SJSA1 (cell line): ENCODE data around the gene SMURF2. TPM values are rescaled to one million over a fixed set of nuclear protein-coding genes. Genes with fewer than 3 reads are reported as not detected.

ENCODE experiments used
- DNase-seq, 2 experiments: peaks; one replicate each; pipeline ENCODE4 v3.0.0-alpha.2; 2015 to 2020; ENCODE audit warnings: low spot score in 2 of 2, low read depth in 1 of 2
- H3K27ac ChIP-seq: fragments of 250-450 bp; sonication (Bioruptor Pico); 2 replicates; pipeline ENCODE4 v1.5.1; 2020; ENCODE audit warnings: mild to moderate bottlenecking, moderate library complexity
- H3K27me3 ChIP-seq: fragments of 250-450 bp; sonication (Bioruptor Pico); replicated peaks from 2 replicates; pipeline ENCODE4 v1.5.1; 2020; ENCODE audit warnings: mild to moderate bottlenecking, moderate library complexity
- H3K36me3 ChIP-seq: fragments of 250-450 bp; sonication (Bioruptor Pico); 2 replicates; pipeline ENCODE4 v1.5.1; 2020; ENCODE audit warnings: mild to moderate bottlenecking
- H3K4me1 ChIP-seq: fragments of 250-450 bp; sonication (Bioruptor Pico); replicated peaks from 2 replicates; pipeline ENCODE4 v1.6.1; 2021; ENCODE audit warnings: mild to moderate bottlenecking
- H3K4me3 ChIP-seq: fragments of 250-450 bp; sonication (Bioruptor Pico); 2 replicates; pipeline ENCODE4 v1.5.1; 2020; ENCODE audit warnings: mild to moderate bottlenecking
- H3K9me3 ChIP-seq: fragments of 250-450 bp; sonication (Bioruptor Pico); replicated peaks from 2 replicates; pipeline ENCODE4 v1.5.1; 2020; ENCODE audit warnings: mild to moderate bottlenecking
- total RNA-seq: library from RNA; depleted of rRNA; stranded (reverse); fragments of >200 nt; shearing (Covaris generic); gene quantifications from 2 replicates; pipeline ENCODE4 v1.2.3, GENCODE V29; 2014; rRNA removed

Gene SMURF2
- total RNA-seq, 1 experiment from 2014 or later, result 101 TPM

DNA sequence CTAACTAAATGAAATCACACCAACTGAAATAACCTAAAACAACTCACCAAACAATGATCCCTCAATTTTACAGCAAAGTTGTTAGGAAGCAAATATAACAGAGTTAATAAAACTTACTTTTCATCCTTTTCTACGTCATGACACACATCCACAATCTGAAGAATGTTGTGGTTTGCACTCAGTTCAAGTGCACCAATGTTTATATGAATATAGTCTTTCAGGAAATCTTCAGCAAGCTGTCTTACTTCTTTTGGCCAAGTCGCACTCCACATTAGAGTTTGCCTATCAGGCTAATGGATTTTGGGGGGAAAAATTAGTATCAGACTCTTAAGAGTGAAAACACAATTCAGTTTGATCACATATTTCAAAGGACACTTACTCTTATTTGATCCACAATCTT, 159.3 kb downstream of the SMURF2 start:
- peak overlapping the region; percentile 6; the same call in 1 of the 2 replicates for H3K27ac ChIP-seq
- no peaks in the 10 kb centered on the region for H3K27me3 ChIP-seq
- DNase-seq, result no peak
- H3K9me3 ChIP-seq, result no peaks in the 10 kb centered on the region
- peaks cover 84% of the 10 kb centered on the region for H3K36me3 ChIP-seq
- peaks cover 33% of the 10 kb centered on the region for H3K4me1 ChIP-seq
- no peak overlapping the region for H3K4me3 ChIP-seq

- DNase-seq, result no peak
- Histone ChIP-seq H3K27me3 (no peaks in the 10 kb centered on the region), H3K9me3 (no peaks in the 10 kb centered on the region), H3K27ac (peak overlapping the region; percentile 6; the same call in 1 of the 2 replicates), H3K4me1 (peaks cover 39% of the 10 kb centered on the region), H3K4me3 (no peak overlapping the region), H3K36me3 (peaks cover 90% of the 10 kb centered on the region)
These were observed 160.1 kb downstream of the SMURF2 start for GRCh38 chr17:64502021-64502420.

DNA sequence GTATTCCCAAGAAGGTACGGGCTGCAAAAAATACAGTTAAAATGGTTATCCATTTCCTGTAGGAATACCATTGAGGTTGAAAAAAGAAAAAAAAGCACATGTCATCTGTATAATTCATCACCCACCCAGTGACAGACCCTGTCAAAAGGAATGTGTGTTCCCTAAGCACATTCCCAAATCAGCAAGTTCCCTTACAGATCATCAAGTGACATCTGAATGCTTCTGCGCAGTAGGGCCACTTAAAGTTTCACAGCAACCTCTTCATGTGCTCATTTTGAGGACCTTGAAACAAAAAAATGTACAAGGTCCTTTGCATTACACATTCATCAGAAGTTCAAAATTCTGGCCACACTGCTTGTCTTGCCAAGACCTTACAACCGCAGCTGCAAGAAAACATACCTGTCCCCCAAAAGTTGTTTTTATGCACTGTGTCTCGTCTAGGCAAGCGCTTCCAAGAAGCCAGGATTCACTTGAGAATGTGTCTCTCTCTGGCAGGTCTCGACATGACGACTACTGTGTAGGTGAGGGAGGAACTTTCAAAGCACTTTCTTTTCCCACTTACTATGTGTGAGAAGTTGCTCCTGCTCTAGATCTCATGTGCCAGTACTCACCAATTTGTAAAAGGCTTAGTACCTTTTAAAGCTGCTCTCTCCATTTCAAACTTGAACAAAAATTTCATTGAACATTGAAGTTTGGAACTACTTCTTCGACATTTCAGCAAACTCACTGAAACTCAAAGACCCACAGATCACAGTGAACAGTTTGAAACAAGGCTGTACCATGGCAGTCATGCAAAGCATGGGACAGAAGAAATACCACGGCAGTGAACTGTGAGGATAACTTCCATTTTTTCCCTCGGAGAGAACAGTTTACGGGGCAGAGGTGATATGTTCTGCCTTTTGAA, 161.0 kb downstream of the SMURF2 start:
- Histone ChIP-seq H3K4me3 (no peak overlapping the region), H3K36me3 (peaks cover 93% of the 10 kb centered on the region), H3K27me3 (no peaks in the 10 kb centered on the region), H3K9me3 (no peaks in the 10 kb centered on the region), H3K4me1 (peaks cover 42% of the 10 kb centered on the region), H3K27ac (no peak overlapping the region)
- DNase-seq, result no peak

GRCh38 chr17:64500487-64500859, 161.6 kb downstream of the SMURF2 start:
- Histone ChIP-seq H3K4me1 (peaks cover 48% of the 10 kb centered on the region), H3K36me3 (peaks cover 90% of the 10 kb centered on the region), H3K9me3 (no peaks in the 10 kb centered on the region), H3K4me3 (no peak overlapping the region), H3K27ac (no peak overlapping the region), H3K27me3 (no peaks in the 10 kb centered on the region)
- DNase-seq, result no peak

GRCh38 chr17:64499805-64500486, 162.2 kb downstream of the SMURF2 start:
- Histone ChIP-seq H3K4me3 (no peak overlapping the region), H3K36me3 (peaks cover 85% of the 10 kb centered on the region), H3K27ac (no peak overlapping the region), H3K9me3 (no peaks in the 10 kb centered on the region), H3K27me3 (no peaks in the 10 kb centered on the region), H3K4me1 (peaks cover 48% of the 10 kb centered on the region)
- DNase-seq, result no peak

GRCh38 chr17:64498308-64499203, 163.6 kb downstream of the SMURF2 start:
- no peak overlapping the region for H3K27ac ChIP-seq
- H3K36me3 ChIP-seq, result peaks cover 74% of the 10 kb centered on the region
- H3K9me3 ChIP-seq, result no peaks in the 10 kb centered on the region
- H3K27me3 ChIP-seq, result no peaks in the 10 kb centered on the region
- peak in 1 of 2 experiments; percentile 35 for DNase-seq
- H3K4me1 ChIP-seq, result peaks cover 38% of the 10 kb centered on the region
- no peak overlapping the region for H3K4me3 ChIP-seq

DNA sequence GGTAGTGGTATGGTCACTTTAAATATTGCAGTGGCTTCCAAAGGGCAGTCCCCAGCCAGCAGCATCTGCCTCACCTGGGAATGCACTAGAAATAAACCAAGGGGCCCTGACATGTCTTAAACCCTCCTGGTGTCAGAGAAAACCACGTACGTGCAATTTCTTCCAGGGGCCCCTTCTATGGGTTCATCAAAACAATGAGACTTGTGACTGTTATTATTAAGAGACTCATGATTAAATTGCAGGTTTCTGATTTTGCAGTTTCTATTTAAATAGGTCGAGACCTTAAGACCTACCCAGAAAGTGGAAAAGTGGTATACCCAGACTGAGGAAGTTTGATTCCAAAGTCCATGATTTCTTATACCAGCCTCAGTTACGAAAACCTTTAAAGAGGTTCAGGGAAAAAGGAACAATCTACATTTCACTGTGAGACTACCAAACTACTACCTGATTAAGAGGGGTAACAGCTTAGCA, 164.5 kb downstream of the SMURF2 start:
- H3K4me1 ChIP-seq, result peaks cover 28% of the 10 kb centered on the region

DNA sequence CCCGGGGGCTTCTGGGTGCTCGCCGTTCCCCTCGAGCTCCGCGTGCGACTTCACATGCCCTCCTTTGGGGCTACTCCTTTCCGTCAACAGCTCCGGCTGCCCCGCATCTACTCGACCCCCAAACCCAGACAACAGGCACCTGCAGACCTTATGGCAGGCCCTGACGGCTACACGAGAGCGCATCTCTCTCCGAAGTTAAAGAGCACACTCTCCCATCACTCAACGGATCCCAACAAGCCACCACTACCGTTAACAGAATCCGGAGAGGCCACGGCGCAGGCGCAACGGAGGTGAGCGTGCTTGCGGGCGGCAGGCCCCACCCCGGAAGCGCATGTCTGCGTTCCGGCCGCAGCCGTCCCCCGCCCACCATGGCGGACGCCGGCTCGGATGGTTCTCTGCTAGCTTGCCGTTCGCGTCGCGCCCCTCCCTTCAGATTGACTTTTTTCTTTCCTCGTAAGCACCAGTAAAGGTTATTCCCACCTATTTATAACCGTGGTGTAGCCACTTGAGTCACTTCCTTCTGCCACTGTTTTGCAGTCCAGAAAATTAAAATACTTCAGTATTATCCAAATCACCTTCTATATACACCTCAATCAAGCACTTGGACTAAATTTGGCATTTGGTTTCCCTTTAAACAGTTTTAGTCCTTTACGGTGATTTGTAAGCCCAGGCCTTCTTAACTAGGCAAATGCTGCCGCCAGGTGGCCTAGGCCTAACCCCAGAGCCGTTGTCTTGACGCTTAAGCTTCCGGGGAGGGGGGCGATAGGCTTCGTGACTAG, 165.1 kb downstream of the SMURF2 start, which contains the start of gene POLG2:
POLG2 (minus strand) TSS at position 269 of the 779 bp plus-strand sequence; CDS start at position 183, 86 bp downstream.
- DNase-seq, result peak; percentile 95 to 97
- peaks cover 69% of the 10 kb centered on the region for H3K36me3 ChIP-seq
- peaks cover 27% of the 10 kb centered on the region for H3K4me1 ChIP-seq

More for the DNA sequence above, 164.5 kb downstream of the SMURF2 start:
- Histone ChIP-seq H3K36me3 (peaks cover 69% of the 10 kb centered on the region), H3K9me3 (no peaks in the 10 kb centered on the region), H3K27ac (peak overlapping the region; percentile 68), H3K4me3 (peak overlapping the region; percentile 51), H3K27me3 (no peaks in the 10 kb centered on the region)
- DNase-seq, result no peak

DNA sequence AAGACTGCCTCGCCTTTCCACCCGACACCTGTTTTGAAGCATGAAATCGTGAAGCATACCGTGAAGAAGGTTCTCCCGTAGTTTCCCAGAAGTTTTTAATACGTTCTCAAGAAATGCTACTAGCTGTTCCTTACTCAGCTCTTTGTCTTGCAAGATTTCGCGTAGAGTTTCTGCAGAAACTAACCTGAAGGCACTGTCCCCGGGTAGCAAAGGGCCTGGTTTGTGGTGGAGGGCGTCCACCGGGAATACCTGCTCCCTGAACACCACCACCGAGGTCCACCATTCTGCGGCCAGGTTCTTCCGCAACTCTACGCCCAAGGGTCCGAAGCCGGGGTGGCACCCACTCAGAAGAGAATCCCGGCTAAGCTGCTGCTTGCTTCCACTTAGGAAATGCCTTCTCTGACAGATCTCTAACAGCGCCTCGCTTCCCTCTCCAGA, 165.7 kb downstream of the SMURF2 start:
- no peaks in the 10 kb centered on the region for H3K27me3 ChIP-seq
- peak overlapping the region; percentile 51 for H3K4me3 ChIP-seq
- H3K36me3 ChIP-seq, result peaks cover 65% of the 10 kb centered on the region
- peaks cover 27% of the 10 kb centered on the region for H3K4me1 ChIP-seq
- no peaks in the 10 kb centered on the region for H3K9me3 ChIP-seq
- no peak for DNase-seq
- H3K27ac ChIP-seq, result peak overlapping the region; percentile 68

More for the DNA sequence above, 165.1 kb downstream of the SMURF2 start, which contains the start of gene POLG2:
- H3K27me3 ChIP-seq, result no peaks in the 10 kb centered on the region
- H3K27ac ChIP-seq, result peak within 1 kb of the TSS; percentile 68
- no peaks in the 10 kb centered on the region for H3K9me3 ChIP-seq
- H3K4me3 ChIP-seq, result peak within 1 kb of the TSS; percentile 51

Other genes starting within 250 kb of the SMURF2 start
- gene MILR1, start 213.2 kb downstream of the SMURF2 start, total RNA-seq, result not detected in 2 replicates
- 7.0 and 7.5 TPM in 2 replicates for gene POLG2, start 165.3 kb downstream of the SMURF2 start, total RNA-seq
- gene DDX5, start 156.0 kb downstream of the SMURF2 start, total RNA-seq, result 306 and 463 TPM in 2 replicates
- 32.5 and 36.7 TPM in 2 replicates for gene CEP95, start 155.3 kb downstream of the SMURF2 start, total RNA-seq